GM12892 (cell line): Measurements from ENCODE around the gene CBX5.

Source experiments
- DNase-seq: peaks from one replicate; pipeline ENCODE4 v3.0.0; 2011; ENCODE audit not compliant: insufficient read length
- FAIRE-seq: peaks from 2 replicates; lab custom pipeline; 2011; peaks lifted over from hg19 to GRCh38; lab: Jason Lieb, UNC
- POLR2A ChIP-seq: IDR thresholded peaks from 2 replicates; pipeline ENCODE4 v1.6.1; 2011; ENCODE audit warnings: low read depth, low read length, control low read depth
- POLR2AphosphoS5 ChIP-seq: IDR thresholded peaks from 2 replicates; pipeline ENCODE4 v1.6.1; 2011; ENCODE audit warnings: low read depth, low read length, control low read depth
- TAF1 ChIP-seq: IDR thresholded peaks from 2 replicates; pipeline ENCODE4 v1.6.1; 2011; ENCODE audit warnings: low read depth, mild to moderate bottlenecking, control low read depth, low read length, borderline replicate concordance

Gene CBX5

GRCh38 chr12:54182981-54183380, 96.9 kb downstream of the CBX5 start:
- FAIRE-seq (no peak), DNase-seq (no peak)
- TF ChIP-seq POLR2AphosphoS5, result no peak
- no peak for TF ChIP-seq TAF1
- TF ChIP-seq POLR2A, result no peak

GRCh38 chr12:54182086-54182485, 97.8 kb downstream of the CBX5 start:
- TF ChIP-seq TAF1 (no peak), POLR2A (no peak), POLR2AphosphoS5 (no peak)
- no peak for DNase-seq
- no peak for FAIRE-seq
